H1 (cell line): Measurements from ENCODE around the gene PDCD6IP. TPM values are rescaled to one million over a fixed set of nuclear protein-coding genes. Genes with fewer than 3 reads are reported as not detected.

Experiments used
- CTCF ChIA-PET: fragments of 300-600 bp; sonication (Branson Sonifier 250); formaldehyde crosslinking; loops from one replicate; lab custom pipeline; 2021; ENCODE audit not compliant: partially characterized antibody; lab: Charles Lee
- POLR2A ChIA-PET: fragments of 300-600 bp; sonication (Branson Sonifier 250); formaldehyde crosslinking; loops from one replicate; lab custom pipeline; 2021; ENCODE audit warnings: inconsistent platforms; ENCODE audit not compliant: partially characterized antibody; lab: Charles Lee
- DNase-seq, 2 experiments: peaks; one replicate each; pipeline versions ENCODE4 v3.0.0 to v3.0.0-alpha.2; 2010 to 2022; ENCODE audit warnings: low spot score in 2 of 2, low read depth in 1 of 2, mixed read lengths in 1 of 2
- FAIRE-seq: peaks from 2 replicates; lab custom pipeline; 2011; peaks lifted over from hg19 to GRCh38; lab: Jason Lieb, UNC
- H2AFZ ChIP-seq: 2 replicates; pipeline ENCODE4 v1.8.1; 2012; ENCODE audit warnings: low read length, inconsistent platforms
- H2AK5ac ChIP-seq: 2 replicates; pipeline ENCODE4 v1.6.1; 2013; ENCODE audit warnings: low read depth, low read length
- H2BK120ac ChIP-seq: replicated peaks from 2 replicates; pipeline ENCODE3; 2013; ENCODE audit warnings: low read depth, low read length, inconsistent platforms
- H2BK12ac ChIP-seq: 2 replicates; pipeline ENCODE4 v1.6.1; 2013; ENCODE audit warnings: low read depth, low read length
- H2BK15ac ChIP-seq: 2 replicates; pipeline ENCODE4 v1.6.1; 2013; ENCODE audit warnings: low read length
- H2BK20ac ChIP-seq: 2 replicates; pipeline ENCODE4 v1.6.1; 2013; ENCODE audit warnings: low read length
- H2BK5ac ChIP-seq: 2 replicates; pipeline ENCODE4 v1.6.1; 2013; ENCODE audit warnings: low read depth, low read length
- H3K14ac ChIP-seq: 2 replicates; pipeline ENCODE4 v1.6.1; 2013; ENCODE audit warnings: inconsistent platforms; ENCODE audit not compliant: insufficient read length
- H3K18ac ChIP-seq: 2 replicates; pipeline ENCODE4 v1.6.1; 2013; ENCODE audit warnings: low read length; ENCODE audit errors: extremely low read depth
- H3K23ac ChIP-seq: 2 replicates; pipeline ENCODE4 v1.6.1; 2013; ENCODE audit warnings: inconsistent platforms; ENCODE audit not compliant: insufficient read length
- H3K23me2 ChIP-seq: 2 replicates; pipeline ENCODE4 v1.6.1; 2013; ENCODE audit warnings: low read depth, low read length
- H3K27ac ChIP-seq: 2 replicates; pipeline ENCODE4 v1.6.1; 2011; ENCODE audit warnings: low read depth, low read length, inconsistent platforms
- H3K27me3 ChIP-seq, 4 experiments: replicated peaks in 1 of 4; 1 replicate in 1 of 4; 2 replicates in 3 of 4; pipeline versions ENCODE4 v1.6.1 to v1.8.1; 2011 to 2013; ENCODE audit warnings: low read length in 3 of 4, mild to moderate bottlenecking in 3 of 4, inconsistent platforms in 2 of 4, mixed read lengths in 2 of 4, moderate library complexity in 1 of 4; ENCODE audit not compliant: control insufficient read depth in 3 of 4, insufficient read depth in 3 of 4; ENCODE audit errors: extremely low read depth in 1 of 4
- H3K36me3 ChIP-seq, 4 experiments: 2 replicates each; pipeline versions ENCODE4 v1.6.1 to v1.8.1; 2011 to 2013; ENCODE audit warnings: mild to moderate bottlenecking in 4 of 4, low read length in 3 of 4, moderate library complexity in 2 of 4, control low read depth in 1 of 4, inconsistent platforms in 1 of 4; ENCODE audit not compliant: insufficient read depth in 4 of 4, control insufficient read depth in 2 of 4
- H3K4ac ChIP-seq: replicated peaks from 2 replicates; pipeline ENCODE3; 2013; ENCODE audit warnings: low read length, low read depth, mixed read lengths, inconsistent platforms; ENCODE audit not compliant: insufficient read length
- H3K4me1 ChIP-seq, 4 experiments: replicated peaks in 1 of 4; 1 replicate in 1 of 4; 2 replicates in 3 of 4; pipeline versions ENCODE4 v1.6.1 to v1.8.1; 2011 to 2013; ENCODE audit warnings: low read length in 3 of 4, inconsistent platforms in 2 of 4, mixed read lengths in 1 of 4; ENCODE audit not compliant: insufficient read depth in 4 of 4, control insufficient read depth in 3 of 4
- H3K4me2 ChIP-seq, 2 experiments: 2 replicates each; pipeline versions ENCODE4 v1.6.1 to v1.8.1; 2011 to 2013; ENCODE audit warnings: low read depth in 2 of 2, low read length in 2 of 2, control low read depth in 1 of 2, inconsistent platforms in 1 of 2, mild to moderate bottlenecking in 1 of 2; ENCODE audit not compliant: insufficient read depth in 1 of 2
- H3K4me3 ChIP-seq, 4 experiments: fragments of 200-600, 300-600 bp in 1 of 4; sonication (generic), shearing (Covaris generic), sonication (Bioruptor Twin) in 1 of 4; 2 replicates each; pipeline versions ENCODE4 v1.5.1 to v1.8.1; 2011 to 2016; ENCODE audit warnings: low read length in 4 of 4, low read depth in 3 of 4, control low read depth in 2 of 4, inconsistent platforms in 2 of 4, mild to moderate bottlenecking in 2 of 4, mixed read lengths in 1 of 4, moderate library complexity in 1 of 4; ENCODE audit not compliant: insufficient read depth in 2 of 4; ENCODE audit errors: extremely low read depth in 1 of 4
- H3K56ac ChIP-seq: replicated peaks from 2 replicates; pipeline ENCODE3; 2013; ENCODE audit warnings: low read depth, mild to moderate bottlenecking, mixed read lengths, low read length, inconsistent platforms; ENCODE audit not compliant: insufficient read length
- H3K79me1 ChIP-seq: 2 replicates; pipeline ENCODE4 v1.6.1; 2013; ENCODE audit warnings: low read depth, low read length, control low read depth
- H3K79me2 ChIP-seq, 2 experiments: 2 replicates each; pipeline versions ENCODE4 v1.6.1 to v1.8.1; 2012 to 2013; ENCODE audit warnings: low read length in 2 of 2, mild to moderate bottlenecking in 2 of 2, inconsistent platforms in 1 of 2; ENCODE audit not compliant: insufficient read depth in 2 of 2, control insufficient read depth in 1 of 2
- H3K9ac ChIP-seq, 4 experiments: replicated peaks in 1 of 4; 1 replicate in 1 of 4; 2 replicates in 3 of 4; pipeline versions ENCODE4 v1.6.1 to v1.8.1; 2011 to 2013; ENCODE audit warnings: low read depth in 3 of 4, low read length in 3 of 4, control low read depth in 2 of 4, mild to moderate bottlenecking in 2 of 4, moderate library complexity in 2 of 4, inconsistent platforms in 1 of 4; ENCODE audit errors: extremely low read depth in 1 of 4
- H3K9me3 ChIP-seq, 2 experiments: 2 replicates each; pipeline versions ENCODE4 v1.6.1 to v1.8.1; 2012 to 2013; ENCODE audit warnings: mild to moderate bottlenecking in 2 of 2, moderate library complexity in 2 of 2, control low read depth in 1 of 2, inconsistent platforms in 1 of 2, low read depth in 1 of 2, low read length in 1 of 2, mixed read lengths in 1 of 2; ENCODE audit not compliant: insufficient read depth in 2 of 2
- H4K20me1 ChIP-seq, 2 experiments: replicated peaks in 1 of 2; 2 replicates each; pipeline versions ENCODE3 to v1.8.1; 2011 to 2013; ENCODE audit warnings: inconsistent platforms in 2 of 2, low read length in 2 of 2, mild to moderate bottlenecking in 1 of 2; ENCODE audit not compliant: insufficient read depth in 2 of 2, control insufficient read depth in 1 of 2
- H4K5ac ChIP-seq: 2 replicates; pipeline ENCODE4 v1.6.1; 2013; ENCODE audit warnings: low read length, low read depth, mixed read lengths, inconsistent platforms; ENCODE audit not compliant: insufficient read length
- H4K8ac ChIP-seq: 2 replicates; pipeline ENCODE4 v1.8.0; 2013; ENCODE audit warnings: mild to moderate bottlenecking, moderate library complexity, low read length, inconsistent platforms; ENCODE audit not compliant: insufficient read depth; ENCODE audit errors: extremely low read depth
- H4K91ac ChIP-seq: replicated peaks from 2 replicates; pipeline ENCODE3; 2013; ENCODE audit warnings: low read length, mixed read lengths, inconsistent platforms; ENCODE audit not compliant: insufficient read length
- BACH1 ChIP-seq: IDR thresholded peaks from 2 replicates; pipeline ENCODE4 v1.6.1; 2012; ENCODE audit warnings: low read length, improper control_type of control experiment
- CBX8 ChIP-seq: fragments of 300-800, 300-1000 bp; sonication (generic); IDR thresholded peaks from 2 replicates; pipeline ENCODE4 v1.7.1; 2016; ENCODE audit warnings: low read depth, low read length, borderline replicate concordance
- CTBP2 ChIP-seq: IDR thresholded peaks from 2 replicates; pipeline ENCODE4 v1.7.0; 2011; ENCODE audit warnings: borderline replicate concordance, mild to moderate bottlenecking, moderate library complexity, mixed read lengths, low read length; ENCODE audit not compliant: insufficient read depth, insufficient read length
- RBBP5 ChIP-seq: IDR thresholded peaks from 2 replicates; pipeline ENCODE4 v1.7.1; 2012; ENCODE audit warnings: low read depth, mild to moderate bottlenecking, inconsistent platforms, low read length, moderate library complexity, borderline replicate concordance
- SIRT6 ChIP-seq: IDR thresholded peaks from one replicate; pipeline ENCODE4 v1.7.1; 2012; ENCODE audit warnings: low read length, inconsistent platforms
- SIX5 ChIP-seq: IDR thresholded peaks from 2 replicates; pipeline ENCODE4 v1.6.1; 2011; ENCODE audit warnings: mild to moderate bottlenecking, low read depth, low read length
- SP4 ChIP-seq: IDR thresholded peaks from 2 replicates; pipeline ENCODE4 v1.6.1; 2012; ENCODE audit warnings: low read length, inconsistent platforms
- TAF7 ChIP-seq: optimal IDR thresholded peaks from 2 replicates; pipeline ENCODE3; 2011; ENCODE audit warnings: low read depth, mild to moderate bottlenecking, inconsistent platforms, low read length, moderate library complexity, borderline replicate concordance
- polyA plus RNA-seq, 7 experiments: library from polyadenylated mRNA; depleted of rRNA in 3 of 7; stranded (reverse) in 5 of 7; unstranded in 2 of 7; fragments of >200 nt in 5 of 7; fragments of 200-250 nt in 2 of 7; gene quantifications; 1 replicate in 5 of 7; 2 replicates in 1 of 7; 4 replicates in 1 of 7; pipeline versions ENCODE4 v1.2.1 to v1.2.3, GENCODE V29; 2011 to 2013; ENCODE audit warnings: missing spikeins in 2 of 7, mixed read lengths in 2 of 7
- total RNA-seq: library from RNA; stranded (reverse); fragmentation: NEBNext Ultra II Directional; extraction: Animal tissue kit (Norgen Biotek cat#: 25700); gene quantifications from 2 replicates; pipeline ENCODE4 v1.2.1, GENCODE V29; 2021

PDCD6IP gene
- total and polyA plus RNA-seq, 2 of the 8 experiments (the other 6 are each of a cell fraction or from before 2014, with no cell fraction given): 61.7 to 155 TPM

GRCh38 chr3:33795131-33795530 is 3.3 kb upstream of the PDCD6IP start:
- H3K4me1 ChIP-seq: peaks cover 0 to 2% (median under 1%) of the 10 kb centered on the region in 4 experiments; a peak in 3 of 7 replicates
- no peaks in the 10 kb centered on the region for H4K20me1 ChIP-seq
- H2AFZ ChIP-seq: no peak overlapping the region
- no peak overlapping the region for H3K18ac ChIP-seq
- no peak overlapping the region for H2BK5ac ChIP-seq
- H2BK15ac ChIP-seq: no peak overlapping the region
- no peak overlapping the region for H4K5ac ChIP-seq
- no peak overlapping the region for H3K14ac ChIP-seq
- no peak for DNase-seq
- H3K79me1 ChIP-seq: no peaks in the 10 kb centered on the region
- ChIA-PET POLR2A (interaction anchor here (0.6 kb wide), 1 partner anchor 1659 kb away, joined by 3 read pairs; no protein-coding TSS in a partner anchor), CTCF (no interaction called here)
- no peaks in the 10 kb centered on the region for H3K27me3 ChIP-seq
- no peak overlapping the region; the same call in 1 of the 2 replicates for H2BK12ac ChIP-seq
- no peak overlapping the region for H4K8ac ChIP-seq
- no peak for FAIRE-seq
- H3K23me2 ChIP-seq: peaks cover 4% of the 10 kb centered on the region
- no peak overlapping the region for H3K9ac ChIP-seq
- no peak overlapping the region for H3K56ac ChIP-seq
- H3K4me3 ChIP-seq: no peak overlapping the region
- H2BK20ac ChIP-seq: no peak overlapping the region
- no peaks in the 10 kb centered on the region for H3K36me3 ChIP-seq
- no peak overlapping the region for H3K4ac ChIP-seq
- peaks cover 0 to 16% of the 10 kb centered on the region in 2 experiments; a peak in 3 of 4 replicates for H3K79me2 ChIP-seq
- no peak overlapping the region for H2BK120ac ChIP-seq
- no peaks in the 10 kb centered on the region for H3K9me3 ChIP-seq
- no peak overlapping the region for H3K4me2 ChIP-seq
- no peak overlapping the region for H3K23ac ChIP-seq
- TF ChIP-seq SIRT6 (no peak), CBX8 (no peak), TAF7 (no peak), SP4 (no peak), CTBP2 (no peak), SIX5 (no peak), RBBP5 (no peak), BACH1 (no peak)
- H3K27ac ChIP-seq: no peak overlapping the region
- no peak overlapping the region for H4K91ac ChIP-seq
- peak overlapping the region; percentile 72; the same call in 1 of the 2 replicates for H2AK5ac ChIP-seq
